Measurements from ENCODE around the gene AFG1L.

GRCh38 chr6:108350528-108350927 lies 55.7 kb downstream of the AFG1L start:
- TF ChIP-seq, protein P1, sequence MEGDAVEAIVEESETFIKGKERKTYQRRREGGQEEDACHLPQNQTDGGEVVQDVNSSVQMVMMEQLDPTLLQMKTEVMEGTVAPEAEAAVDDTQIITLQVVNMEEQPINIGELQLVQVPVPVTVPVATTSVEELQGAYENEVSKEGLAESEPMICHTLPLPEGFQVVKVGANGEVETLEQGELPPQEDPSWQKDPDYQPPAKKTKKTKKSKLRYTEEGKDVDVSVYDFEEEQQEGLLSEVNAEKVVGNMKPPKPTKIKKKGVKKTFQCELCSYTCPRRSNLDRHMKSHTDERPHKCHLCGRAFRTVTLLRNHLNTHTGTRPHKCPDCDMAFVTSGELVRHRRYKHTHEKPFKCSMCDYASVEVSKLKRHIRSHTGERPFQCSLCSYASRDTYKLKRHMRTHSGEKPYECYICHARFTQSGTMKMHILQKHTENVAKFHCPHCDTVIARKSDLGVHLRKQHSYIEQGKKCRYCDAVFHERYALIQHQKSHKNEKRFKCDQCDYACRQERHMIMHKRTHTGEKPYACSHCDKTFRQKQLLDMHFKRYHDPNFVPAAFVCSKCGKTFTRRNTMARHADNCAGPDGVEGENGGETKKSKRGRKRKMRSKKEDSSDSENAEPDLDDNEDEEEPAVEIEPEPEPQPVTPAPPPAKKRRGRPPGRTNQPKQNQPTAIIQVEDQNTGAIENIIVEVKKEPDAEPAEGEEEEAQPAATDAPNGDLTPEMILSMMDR (IDR thresholded peaks at IDR 0.05) = no peak
- TF ChIP-seq POLR2A (IDR thresholded peaks at IDR 0.05) (no peak), POLR2AphosphoS5 (IDR thresholded peaks at IDR 0.05; ENCODE audit: insufficient read depth in 1 of 2, low read depth in 1 of 2) (no peak)
